Measurements from ENCODE around the gene NAV2.

Gene NAV2

GRCh38 chr11:19984048-19984742 lies 271.6 kb downstream of the NAV2 start:
- no peak for TF ChIP-seq CTCF (IDR thresholded peaks at IDR 0.05; ENCODE audit: low read depth, low read length)
- no peak for DNase-seq (ENCODE audit: extremely low read depth, low read depth)

- TF ChIP-seq CTCF (IDR thresholded peaks at IDR 0.05; ENCODE audit: low read depth, low read length) = no peak
- DNase-seq (ENCODE audit: extremely low read depth, low read depth) = no peak
Measured at GRCh38 chr11:19985111-19985510, 272.5 kb downstream of the NAV2 start.

- TF ChIP-seq CTCF (IDR thresholded peaks at IDR 0.05; ENCODE audit: low read depth, low read length) = no peak
- no peak for DNase-seq (ENCODE audit: extremely low read depth, low read depth)
Measured at GRCh38 chr11:19987331-19987801, 274.7 kb downstream of the NAV2 start.

GRCh38 chr11:19988598-19988997 lies 276.0 kb downstream of the NAV2 start:
- peak; percentile 61 for DNase-seq (ENCODE audit: extremely low read depth, low read depth)
- no peak for TF ChIP-seq CTCF (IDR thresholded peaks at IDR 0.05; ENCODE audit: low read depth, low read length)

GRCh38 chr11:19989191-19989590 lies 276.6 kb downstream of the NAV2 start:
- no peak for TF ChIP-seq CTCF (IDR thresholded peaks at IDR 0.05; ENCODE audit: low read depth, low read length)
- no peak for DNase-seq (ENCODE audit: extremely low read depth, low read depth)

- TF ChIP-seq CTCF (IDR thresholded peaks at IDR 0.05; ENCODE audit: low read depth, low read length) = no peak
- no peak for DNase-seq (ENCODE audit: extremely low read depth, low read depth)
Measured at GRCh38 chr11:19992162-19992561, 279.5 kb downstream of the NAV2 start.

GRCh38 chr11:19992998-19993397 lies 280.4 kb downstream of the NAV2 start:
- no peak for DNase-seq (ENCODE audit: extremely low read depth, low read depth)
- TF ChIP-seq CTCF (IDR thresholded peaks at IDR 0.05; ENCODE audit: low read depth, low read length) = no peak

Measured in AG09319 (cell line).